Measurements from ENCODE around the gene ACY1. TPM values are rescaled to one million over a fixed set of nuclear protein-coding genes. Genes with fewer than 3 reads are reported as not detected.
A peak's percentile ranks its signal among the peaks of the same experiment; 100 is the strongest.

The ACY1 gene
- total and polyA plus RNA-seq, 7 experiments from 2014 or later: 7.8 to 28.3 (median 12.4) TPM

DNA sequence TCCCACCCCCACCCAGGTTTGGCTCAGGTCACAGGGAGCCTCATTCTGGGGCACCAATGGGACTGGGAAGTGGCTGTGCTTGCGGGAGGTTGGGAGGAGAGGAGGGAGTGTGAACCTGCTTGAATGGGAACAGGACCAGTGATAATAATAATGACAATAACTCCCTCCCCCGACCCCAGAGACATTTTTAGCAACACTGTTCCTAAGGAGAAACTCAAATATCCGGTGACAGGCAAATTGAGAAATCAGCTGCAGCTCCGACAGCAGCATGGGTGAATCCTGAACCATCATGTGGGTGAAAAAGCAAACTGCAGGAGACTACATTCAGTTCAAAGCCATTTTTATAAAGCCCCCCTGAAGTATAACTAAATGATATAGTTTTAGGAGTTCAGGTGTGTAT is 24.0 kb downstream of the ACY1 start:
- H3K9me3 ChIP-seq (ENCODE audit: control insufficient read depth in 2 of 3, low read length in 3 of 3): no peaks in the 10 kb centered on the region
- POLR2A ChIA-PET: interaction anchor here (0.7 kb wide), 1 partner anchor 46 kb away, joined by 4 read pairs; no protein-coding TSS in a partner anchor
- peaks cover 0 to 2% (median 0%) of the 10 kb centered on the region in 11 donors for H3K9me3 Mint-ChIP-seq
- H3K4me3 Mint-ChIP-seq: no peak overlapping the region
- CTCF ChIA-PET: interaction anchor here (7.0 kb wide), 1 partner anchor 115 kb away, joined by 67 read pairs; no protein-coding TSS in a partner anchor
- H3K4me1 ChIP-seq (ENCODE audit: control insufficient read depth in 2 of 2, insufficient read depth in 2 of 2, low read length in 2 of 2): peaks cover 0 to 14% of the 10 kb centered on the region in 2 donors
- H3K4me1 Mint-ChIP-seq: peaks cover 1 to 13% (median 9%) of the 10 kb centered on the region in 7 donors
- no peak overlapping the region for H3K27ac ChIP-seq (ENCODE audit: low read depth, low read length)
- no peak overlapping the region for H3K4me3 ChIP-seq (ENCODE audit: low read length)
- ATAC-seq (no peak), DNase-seq (no peak)
- H3K27me3 Mint-ChIP-seq: peaks cover 0 to 5% (median 0%) of the 10 kb centered on the region in 5 donors
- H3K36me3 ChIP-seq (ENCODE audit: control insufficient read depth in 2 of 3, insufficient read depth in 3 of 3, low read length in 3 of 3): no peaks in the 10 kb centered on the region
- H3K27ac Mint-ChIP-seq: peak overlapping the region in 1 of 9 donors; percentile 25
- intact Hi-C loops (cut with micrococcal nuclease): loop anchor here in 1 of 2 donors (10.0 kb wide), 1 partner anchor 328 kb away; no protein-coding TSS in a partner anchor
- H3K36me3 Mint-ChIP-seq: peaks cover 0 to 4% (median 0%) of the 10 kb centered on the region in 5 donors
- H3K27me3 ChIP-seq (ENCODE audit: control insufficient read depth in 2 of 2, insufficient read depth in 2 of 2, low read length in 2 of 2): no peaks in the 10 kb centered on the region

DNA sequence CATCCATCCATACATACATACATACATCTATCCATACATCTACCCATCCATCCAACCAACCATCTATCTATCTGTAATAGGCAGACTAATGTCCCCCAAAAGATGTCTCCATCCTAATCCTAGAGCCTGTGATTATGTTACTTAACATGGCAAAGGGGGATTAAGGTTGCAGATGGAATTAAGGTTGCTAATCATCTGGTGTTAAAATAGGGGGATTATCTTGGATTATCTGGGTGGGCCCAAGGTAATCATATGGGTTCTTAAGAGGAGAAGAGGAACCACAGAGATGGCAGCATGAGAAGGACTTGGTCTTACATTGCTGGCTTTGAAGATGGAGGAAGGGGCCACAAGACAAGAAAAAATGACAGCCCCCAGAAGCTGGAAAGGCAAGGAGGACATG is 27.1 kb downstream of the ACY1 start:
- Histone ChIP-seq H3K27me3 (ENCODE audit: control insufficient read depth in 2 of 2, insufficient read depth in 2 of 2, low read length in 2 of 2) (no peaks in the 10 kb centered on the region), H3K9me3 (ENCODE audit: control insufficient read depth in 2 of 3, low read length in 3 of 3) (no peaks in the 10 kb centered on the region), H3K4me3 (ENCODE audit: low read length) (no peak overlapping the region), H3K4me1 (ENCODE audit: control insufficient read depth in 2 of 2, insufficient read depth in 2 of 2, low read length in 2 of 2) (peaks cover 0 to 10% of the 10 kb centered on the region in 2 donors), H3K27ac (ENCODE audit: low read depth, low read length) (no peak overlapping the region), H3K36me3 (ENCODE audit: control insufficient read depth in 2 of 3, insufficient read depth in 3 of 3, low read length in 3 of 3) (no peaks in the 10 kb centered on the region)
- no peak overlapping the region for H3K27ac Mint-ChIP-seq
- peaks cover 0 to 2% (median 0%) of the 10 kb centered on the region in 11 donors for H3K9me3 Mint-ChIP-seq
- DNase-seq: no peak
- H3K27me3 Mint-ChIP-seq: peaks cover 0 to 3% (median 0%) of the 10 kb centered on the region in 5 donors
- ChIA-PET CTCF (no interaction called here), POLR2A (interaction anchor here (0.7 kb wide), 1 partner anchor 45 kb away, joined by 5 read pairs; no protein-coding TSS in a partner anchor)
- no peak overlapping the region for H3K4me3 Mint-ChIP-seq
- intact Hi-C loops (cut with micrococcal nuclease): no loop called here
- H3K4me1 Mint-ChIP-seq: peaks cover 1 to 10% (median 9%) of the 10 kb centered on the region in 7 donors
- H3K36me3 Mint-ChIP-seq: peaks cover 0 to 4% (median 0%) of the 10 kb centered on the region in 5 donors
- ATAC-seq: no peak

DNA sequence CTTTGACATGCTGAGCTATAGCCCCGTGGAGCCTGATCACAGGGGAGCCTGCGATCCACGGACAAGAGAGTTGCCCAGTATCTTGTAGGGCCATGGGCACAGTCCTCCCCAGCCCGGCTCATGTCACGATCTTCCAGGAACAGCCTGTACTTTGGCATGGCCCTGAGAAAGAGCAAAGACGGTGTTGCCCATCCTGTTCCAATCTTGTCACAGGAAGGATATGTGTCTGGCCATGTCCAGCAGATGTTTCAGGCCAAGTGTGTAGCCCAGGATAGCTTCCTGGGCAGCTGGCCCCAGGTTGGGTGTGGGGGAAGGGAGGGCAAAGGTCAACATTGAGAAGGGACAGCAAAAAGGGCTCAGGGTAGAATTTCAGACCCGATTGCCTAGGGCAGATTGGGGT is 29.4 kb downstream of the ACY1 start:
- Histone ChIP-seq H3K9me3 (ENCODE audit: control insufficient read depth in 2 of 3, low read length in 3 of 3) (no peaks in the 10 kb centered on the region), H3K27me3 (ENCODE audit: control insufficient read depth in 2 of 2, insufficient read depth in 2 of 2, low read length in 2 of 2) (no peaks in the 10 kb centered on the region), H3K4me3 (ENCODE audit: low read length) (no peak overlapping the region), H3K36me3 (ENCODE audit: control insufficient read depth in 2 of 3, insufficient read depth in 3 of 3, low read length in 3 of 3) (no peaks in the 10 kb centered on the region), H3K27ac (ENCODE audit: low read depth, low read length) (no peak overlapping the region), H3K4me1 (ENCODE audit: control insufficient read depth in 2 of 2, insufficient read depth in 2 of 2, low read length in 2 of 2) (no peaks in the 10 kb centered on the region)
- peaks cover 0 to 2% (median 0%) of the 10 kb centered on the region in 11 donors for H3K9me3 Mint-ChIP-seq
- no peak overlapping the region for H3K27ac Mint-ChIP-seq
- DNase-seq (no peak), ATAC-seq (no peak)
- H3K4me3 Mint-ChIP-seq: no peak overlapping the region
- H3K4me1 Mint-ChIP-seq: peaks cover 0 to 1% (median 0%) of the 10 kb centered on the region in 7 donors
- ChIA-PET POLR2A (no interaction called here), CTCF (interaction anchor here (1.0 to 2.0 kb wide), 2 partner anchors 11 to 12 kb away, joined by 3 to 5 read pairs; no protein-coding TSS in a partner anchor)
- peaks cover 0 to 4% (median 0%) of the 10 kb centered on the region in 5 donors for H3K36me3 Mint-ChIP-seq
- H3K27me3 Mint-ChIP-seq: peaks cover 0 to 3% (median 0%) of the 10 kb centered on the region in 5 donors
- intact Hi-C loops (cut with micrococcal nuclease): no loop called here

DNA sequence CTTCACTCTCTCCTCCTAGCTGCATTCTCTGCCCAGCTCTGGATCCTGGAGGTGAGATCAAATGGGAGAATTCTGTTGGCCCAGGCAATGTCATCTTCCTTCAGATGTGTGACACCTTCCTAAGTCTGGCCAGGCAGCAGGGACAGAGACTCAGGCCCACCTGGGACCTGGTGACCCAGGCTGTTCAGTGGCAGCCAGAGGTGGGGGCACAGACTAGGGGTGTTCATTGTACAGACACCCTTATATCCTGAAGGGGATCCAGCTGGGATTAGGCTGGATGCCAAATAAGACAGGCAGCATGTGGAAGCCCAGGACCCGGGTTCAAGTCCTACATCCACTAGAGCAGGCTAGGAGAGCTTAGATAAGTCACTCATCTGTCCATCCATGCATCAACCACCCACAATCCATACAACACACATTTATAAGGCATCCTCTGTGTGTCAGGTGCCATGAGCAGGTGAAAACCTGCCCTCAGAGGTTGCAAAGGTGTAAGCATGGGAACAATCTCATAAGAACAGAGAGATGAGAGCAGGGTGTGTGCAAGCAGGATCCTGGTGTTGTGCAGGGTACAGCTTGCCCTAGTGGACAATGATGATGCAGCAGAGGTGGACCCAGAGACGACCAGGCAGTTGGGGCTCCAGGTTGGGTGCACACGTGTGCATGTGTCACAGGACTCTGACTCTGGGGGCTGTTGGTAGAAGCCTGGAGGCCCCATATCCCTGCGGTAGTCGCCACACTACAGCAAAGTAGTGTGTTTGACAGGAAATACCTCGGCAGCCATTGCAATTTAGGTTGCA is 30.7 kb downstream of the ACY1 start:
- H3K4me3 ChIP-seq (ENCODE audit: low read length): no peak overlapping the region
- H3K27me3 Mint-ChIP-seq: peaks cover 0 to 3% (median 0%) of the 10 kb centered on the region in 5 donors

DNA sequence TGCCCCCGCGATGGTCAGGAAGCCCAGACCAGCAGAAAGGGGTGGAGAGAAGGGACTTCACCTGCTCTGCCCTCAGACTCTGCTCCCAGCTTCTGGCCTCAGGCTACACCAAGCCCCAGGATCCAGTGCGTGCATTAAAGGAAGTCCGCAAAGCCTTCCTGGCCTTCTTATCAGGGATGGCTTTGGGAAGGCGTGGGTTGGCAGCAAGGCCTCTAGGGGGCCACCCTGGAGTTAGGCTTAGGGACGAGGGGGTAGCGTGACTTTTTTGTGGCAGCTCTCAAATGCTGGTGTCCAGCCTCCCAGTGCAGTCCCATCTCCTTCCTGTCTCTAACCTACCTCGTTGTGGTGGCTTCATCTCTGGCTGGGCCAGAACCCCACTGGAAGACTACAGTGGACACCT is 31.3 kb downstream of the ACY1 start:
- Mint-ChIP-seq H3K36me3 (peaks cover 0 to 4% (median 0%) of the 10 kb centered on the region in 5 donors), H3K9me3 (peaks cover 0 to 2% (median 0%) of the 10 kb centered on the region in 11 donors), H3K27me3 (peaks cover 0 to 3% (median 0%) of the 10 kb centered on the region in 5 donors), H3K4me3 (no peak overlapping the region), H3K4me1 (no peaks in the 10 kb centered on the region), H3K27ac (no peak overlapping the region)
- ChIA-PET CTCF (interaction anchor here (1.1 to 1.8 kb wide), 2 partner anchors 12 to 38 kb away, joined by 5 read pairs; no protein-coding TSS in a partner anchor), POLR2A (no interaction called here)
- Histone ChIP-seq H3K4me3 (ENCODE audit: low read length) (no peak overlapping the region), H3K36me3 (ENCODE audit: control insufficient read depth in 2 of 3, insufficient read depth in 3 of 3, low read length in 3 of 3) (no peaks in the 10 kb centered on the region), H3K4me1 (ENCODE audit: control insufficient read depth in 2 of 2, insufficient read depth in 2 of 2, low read length in 2 of 2) (no peaks in the 10 kb centered on the region), H3K9me3 (ENCODE audit: control insufficient read depth in 2 of 3, low read length in 3 of 3) (no peaks in the 10 kb centered on the region), H3K27ac (ENCODE audit: low read depth, low read length) (no peak overlapping the region), H3K27me3 (ENCODE audit: control insufficient read depth in 2 of 2, insufficient read depth in 2 of 2, low read length in 2 of 2) (no peaks in the 10 kb centered on the region)
- intact Hi-C loops (cut with micrococcal nuclease): no loop called here
- DNase-seq (no peak), ATAC-seq (no peak)

More for the DNA sequence above, 30.7 kb downstream of the ACY1 start:
- Mint-ChIP-seq H3K27ac (no peak overlapping the region), H3K36me3 (peaks cover 0 to 4% (median 0%) of the 10 kb centered on the region in 5 donors), H3K4me3 (no peak overlapping the region), H3K4me1 (peaks cover 0 to 1% (median 0%) of the 10 kb centered on the region in 7 donors), H3K9me3 (peaks cover 0 to 2% (median 0%) of the 10 kb centered on the region in 11 donors)
- POLR2A ChIA-PET: interaction anchor here (0.6 kb wide), 1 partner anchor 8 kb away, joined by 3 read pairs; no protein-coding TSS in a partner anchor
- no peak for ATAC-seq
- H3K36me3 ChIP-seq (ENCODE audit: control insufficient read depth in 2 of 3, insufficient read depth in 3 of 3, low read length in 3 of 3): no peaks in the 10 kb centered on the region
- H3K9me3 ChIP-seq (ENCODE audit: control insufficient read depth in 2 of 3, low read length in 3 of 3): no peaks in the 10 kb centered on the region
- no peaks in the 10 kb centered on the region for H3K27me3 ChIP-seq (ENCODE audit: control insufficient read depth in 2 of 2, insufficient read depth in 2 of 2, low read length in 2 of 2)
- H3K4me1 ChIP-seq (ENCODE audit: control insufficient read depth in 2 of 2, insufficient read depth in 2 of 2, low read length in 2 of 2): no peaks in the 10 kb centered on the region
- CTCF ChIA-PET: interaction anchor here (0.6 to 2.0 kb wide), 3 partner anchors 11 to 135 kb away, joined by 3 to 5 read pairs (median 5); no protein-coding TSS in a partner anchor
- DNase-seq: no peak
- intact Hi-C loops (cut with micrococcal nuclease): no loop called here
- no peak overlapping the region for H3K27ac ChIP-seq (ENCODE audit: low read depth, low read length)

DNA sequence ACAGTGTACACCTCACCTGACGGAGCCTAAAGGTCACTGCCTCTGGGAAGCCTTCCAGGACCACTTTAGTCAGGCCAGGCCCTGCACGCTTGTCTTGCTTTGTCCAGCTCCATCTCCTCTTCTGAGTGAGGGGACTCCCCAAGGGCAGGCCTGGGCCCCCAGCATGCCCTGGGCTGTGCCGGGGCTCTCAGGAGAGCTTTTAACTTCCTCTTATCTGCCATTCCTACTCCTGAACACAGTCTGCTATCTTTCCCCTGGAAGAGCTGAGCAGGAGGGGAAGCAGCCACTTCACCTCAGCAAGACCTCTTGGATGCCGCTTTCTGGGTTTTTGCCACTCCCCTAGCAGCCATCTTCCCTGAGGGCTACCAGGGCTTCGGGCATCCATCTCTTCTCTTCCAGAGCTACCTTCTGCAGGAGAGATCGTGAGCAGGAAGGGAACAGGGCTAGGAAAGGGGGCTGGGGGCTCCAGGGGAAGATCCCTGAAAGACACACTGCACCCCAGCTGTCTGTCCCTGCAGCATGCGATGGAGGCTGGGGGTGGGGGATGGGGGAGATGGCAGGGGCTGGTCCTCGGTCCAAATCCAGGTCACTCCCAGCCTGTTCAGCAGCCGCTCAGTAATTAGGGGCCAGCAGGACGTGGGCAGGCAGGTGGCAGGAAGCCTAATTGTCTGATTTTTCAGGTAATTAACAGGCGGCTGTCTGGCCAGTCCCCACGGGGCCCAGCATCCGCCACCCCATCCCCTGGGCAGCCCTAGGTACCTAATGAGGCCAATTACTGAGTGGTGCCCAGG is 32.3 kb downstream of the ACY1 start:
- Histone ChIP-seq H3K27ac (ENCODE audit: low read depth, low read length) (no peak overlapping the region), H3K9me3 (ENCODE audit: control insufficient read depth in 2 of 3, low read length in 3 of 3) (no peaks in the 10 kb centered on the region), H3K36me3 (ENCODE audit: control insufficient read depth in 2 of 3, insufficient read depth in 3 of 3, low read length in 3 of 3) (no peaks in the 10 kb centered on the region), H3K4me3 (ENCODE audit: low read length) (no peak overlapping the region), H3K4me1 (ENCODE audit: control insufficient read depth in 2 of 2, insufficient read depth in 2 of 2, low read length in 2 of 2) (no peaks in the 10 kb centered on the region), H3K27me3 (ENCODE audit: control insufficient read depth in 2 of 2, insufficient read depth in 2 of 2, low read length in 2 of 2) (no peaks in the 10 kb centered on the region)
- CTCF ChIA-PET: interaction anchor here (0.6 to 1.5 kb wide), 3 partner anchors 37 to 444 kb away, joined by 4 to 5 read pairs (median 4); partner anchors contain the start of gene DUSP7
- Mint-ChIP-seq H3K4me1 (no peaks in the 10 kb centered on the region), H3K27ac (peak overlapping the region in 1 of 9 donors; percentile 72), H3K36me3 (peaks cover 0 to 4% (median 0%) of the 10 kb centered on the region in 5 donors), H3K4me3 (no peak overlapping the region), H3K9me3 (peaks cover 0 to 2% (median 0%) of the 10 kb centered on the region in 11 donors), H3K27me3 (no peaks in the 10 kb centered on the region)
- intact Hi-C loops (cut with micrococcal nuclease): no loop called here
- no peak for ATAC-seq
- no peak for DNase-seq
- POLR2A ChIA-PET: no interaction called here

Measured in naive thymus-derived CD4-positive, alpha-beta T cell (primary cell).